Measurements from ENCODE around the gene NDRG3.

DNA sequence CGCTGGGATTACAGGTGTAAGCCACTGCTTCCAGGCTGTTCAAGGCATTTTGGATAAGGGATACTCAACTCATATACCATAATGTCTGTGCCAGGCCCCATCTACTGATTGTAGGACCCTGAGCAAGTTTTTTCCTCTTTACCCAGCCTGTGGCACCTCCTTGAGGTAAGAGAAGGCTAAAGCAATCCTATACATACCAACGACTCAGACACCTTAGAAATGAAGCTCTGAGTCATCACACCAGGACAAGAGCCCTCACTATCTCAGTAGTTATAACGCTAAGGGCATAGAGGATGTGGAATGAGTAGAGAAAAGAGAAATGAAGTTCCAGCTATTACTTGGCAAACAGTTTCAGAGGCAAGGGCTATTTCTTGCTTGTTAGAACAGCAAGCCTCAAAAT, 16.9 kb downstream of the NDRG3 start:
- TF ChIP-seq, protein P1, sequence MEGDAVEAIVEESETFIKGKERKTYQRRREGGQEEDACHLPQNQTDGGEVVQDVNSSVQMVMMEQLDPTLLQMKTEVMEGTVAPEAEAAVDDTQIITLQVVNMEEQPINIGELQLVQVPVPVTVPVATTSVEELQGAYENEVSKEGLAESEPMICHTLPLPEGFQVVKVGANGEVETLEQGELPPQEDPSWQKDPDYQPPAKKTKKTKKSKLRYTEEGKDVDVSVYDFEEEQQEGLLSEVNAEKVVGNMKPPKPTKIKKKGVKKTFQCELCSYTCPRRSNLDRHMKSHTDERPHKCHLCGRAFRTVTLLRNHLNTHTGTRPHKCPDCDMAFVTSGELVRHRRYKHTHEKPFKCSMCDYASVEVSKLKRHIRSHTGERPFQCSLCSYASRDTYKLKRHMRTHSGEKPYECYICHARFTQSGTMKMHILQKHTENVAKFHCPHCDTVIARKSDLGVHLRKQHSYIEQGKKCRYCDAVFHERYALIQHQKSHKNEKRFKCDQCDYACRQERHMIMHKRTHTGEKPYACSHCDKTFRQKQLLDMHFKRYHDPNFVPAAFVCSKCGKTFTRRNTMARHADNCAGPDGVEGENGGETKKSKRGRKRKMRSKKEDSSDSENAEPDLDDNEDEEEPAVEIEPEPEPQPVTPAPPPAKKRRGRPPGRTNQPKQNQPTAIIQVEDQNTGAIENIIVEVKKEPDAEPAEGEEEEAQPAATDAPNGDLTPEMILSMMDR (IDR thresholded peaks at IDR 0.05; ENCODE audit: insufficient read depth, low read length) = no peak
- TF ChIP-seq SPI1 (IDR thresholded peaks at IDR 0.05; ENCODE audit: borderline replicate concordance, low read depth) = no peak
- no peak for TF ChIP-seq POLR2AphosphoS5 (IDR thresholded peaks at IDR 0.05; ENCODE audit: low read depth)
- no peak for TF ChIP-seq GABPA (IDR thresholded peaks at IDR 0.05; ENCODE audit: low read depth)
